GM18858 (cell line): ENCODE results near the gene CAMKK2.
"Not testable (repeated sequence)": the region's sequence is repeated elsewhere in the genome, so short reads cannot be mapped to it uniquely, and the experiment has no call there.

Experiments used
- ATAC-seq: cut with Tn5 transposase; IDR thresholded peaks from one replicate; pipeline ENCODE4 v1.9.1; 2021; ENCODE audit not compliant: unreplicated experiment

Gene CAMKK2

DNA sequence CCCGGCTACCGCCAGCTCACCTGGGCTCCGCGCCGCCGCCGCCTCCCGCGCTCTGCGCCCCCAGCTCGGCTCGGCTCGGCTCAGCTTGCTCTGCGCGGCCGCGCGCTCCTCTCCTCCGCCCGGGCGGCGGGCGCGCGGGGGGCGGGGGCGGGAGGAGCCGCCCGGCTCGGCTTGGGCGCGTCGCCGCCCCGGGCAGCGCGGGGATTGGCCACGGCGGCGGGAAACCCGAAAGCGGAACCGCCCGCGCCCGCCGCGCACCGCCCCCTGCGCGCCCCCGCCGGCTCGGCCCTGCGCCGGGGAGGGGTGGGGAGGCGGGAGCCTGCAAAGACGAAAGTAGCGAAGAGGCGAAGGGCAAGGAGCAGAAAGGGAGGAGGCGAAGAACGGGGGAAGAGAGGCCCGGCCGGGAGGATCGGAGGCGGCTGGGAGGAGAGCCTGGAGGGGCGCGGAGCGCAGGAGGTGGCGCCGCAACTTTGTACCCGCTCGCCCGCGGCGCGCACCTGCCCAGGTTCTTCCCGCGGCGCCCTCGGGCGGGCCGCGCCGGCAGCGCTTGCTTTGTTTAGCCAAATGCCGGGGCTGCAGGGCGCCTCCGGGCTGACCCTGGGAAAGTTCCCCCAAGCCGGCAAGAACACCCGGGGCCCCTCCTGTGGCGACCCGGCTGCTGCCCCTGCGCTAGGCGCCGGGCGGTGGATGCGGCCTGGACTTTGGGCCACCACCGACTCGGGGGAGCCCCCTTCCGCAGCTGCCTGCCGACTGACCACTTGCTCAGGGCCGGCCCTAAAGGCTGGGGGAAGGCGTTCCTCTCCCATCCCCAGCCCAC lies at the start of gene CAMKK2:
TSS of gene CAMKK2 (minus strand) at position 92 of the 817 bp plus-strand sequence. CDS start 22,183 bp downstream, outside the sequence.
- peak; percentile 52 for ATAC-seq

DNA sequence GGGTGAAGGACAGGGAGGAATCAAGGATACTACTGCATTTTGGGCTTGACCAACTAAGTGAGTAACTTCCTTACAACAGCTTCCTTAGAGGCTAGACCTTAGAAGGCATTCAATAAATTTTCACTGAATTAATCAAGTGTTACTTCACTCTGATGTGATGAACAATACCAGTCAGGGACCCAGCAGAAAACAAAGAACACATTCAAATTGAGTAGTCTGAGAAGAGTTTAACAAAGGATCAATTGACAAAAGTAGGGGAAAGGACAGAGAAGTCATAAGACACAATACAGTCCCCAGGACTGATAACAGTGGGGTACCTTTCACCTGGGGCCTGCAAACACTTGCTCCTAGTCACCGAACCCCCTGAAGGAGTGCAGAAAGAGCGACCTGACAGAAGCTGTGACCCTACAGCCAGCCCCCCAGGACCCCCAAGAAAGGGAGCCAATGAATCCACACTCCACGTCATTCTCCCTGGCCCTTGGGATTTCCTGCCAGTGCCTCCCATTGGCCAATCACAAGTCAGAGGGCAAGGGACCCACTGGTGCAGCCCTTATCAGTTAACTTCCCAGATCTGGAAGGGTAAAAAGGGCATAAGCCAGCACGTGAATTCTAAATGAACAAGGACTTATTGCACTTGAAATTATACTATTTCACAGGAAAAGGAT lies 48.8 kb upstream of the CAMKK2 start:
- ATAC-seq, result no peak

DNA sequence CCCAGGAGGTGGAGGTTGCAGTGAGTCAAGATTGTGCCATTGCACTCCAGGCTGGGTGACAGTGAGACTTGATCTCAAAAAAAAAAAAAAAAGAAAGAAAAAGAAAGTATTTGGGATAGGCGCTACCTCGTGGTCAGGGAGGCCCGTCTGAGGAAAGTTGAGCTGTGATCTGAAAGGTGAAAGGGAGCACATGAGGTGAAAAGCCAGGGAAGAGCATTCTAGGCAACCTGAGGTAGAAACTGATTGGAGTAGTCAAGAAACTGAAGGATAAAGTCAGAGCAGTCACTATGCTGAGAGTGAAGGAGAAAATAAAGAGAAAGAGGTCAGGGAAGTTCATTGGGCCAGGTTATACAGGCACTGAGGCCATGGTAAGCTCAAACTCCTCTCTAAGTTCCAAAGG lies 48.0 kb upstream of the CAMKK2 start:
- no peak for ATAC-seq

DNA sequence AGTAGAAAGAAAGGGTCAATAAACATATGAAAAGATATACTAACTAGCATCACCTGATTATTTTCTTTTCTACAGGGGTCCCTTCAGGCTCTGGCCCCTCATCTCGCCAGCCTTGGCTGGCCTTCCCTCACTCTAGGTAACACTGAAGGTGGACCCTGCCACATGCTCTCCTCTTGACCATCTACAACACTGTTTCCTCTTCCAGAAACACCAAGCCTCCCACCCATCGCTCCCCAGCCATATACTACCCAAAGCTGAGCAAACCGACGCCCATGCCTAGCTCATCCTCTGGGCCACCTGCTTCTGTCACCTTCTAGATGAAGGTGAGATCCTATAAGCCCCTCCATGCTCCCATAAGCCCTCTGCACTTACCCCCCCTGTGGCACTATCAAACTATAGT lies 40.9 kb upstream of the CAMKK2 start:
- no peak for ATAC-seq

DNA sequence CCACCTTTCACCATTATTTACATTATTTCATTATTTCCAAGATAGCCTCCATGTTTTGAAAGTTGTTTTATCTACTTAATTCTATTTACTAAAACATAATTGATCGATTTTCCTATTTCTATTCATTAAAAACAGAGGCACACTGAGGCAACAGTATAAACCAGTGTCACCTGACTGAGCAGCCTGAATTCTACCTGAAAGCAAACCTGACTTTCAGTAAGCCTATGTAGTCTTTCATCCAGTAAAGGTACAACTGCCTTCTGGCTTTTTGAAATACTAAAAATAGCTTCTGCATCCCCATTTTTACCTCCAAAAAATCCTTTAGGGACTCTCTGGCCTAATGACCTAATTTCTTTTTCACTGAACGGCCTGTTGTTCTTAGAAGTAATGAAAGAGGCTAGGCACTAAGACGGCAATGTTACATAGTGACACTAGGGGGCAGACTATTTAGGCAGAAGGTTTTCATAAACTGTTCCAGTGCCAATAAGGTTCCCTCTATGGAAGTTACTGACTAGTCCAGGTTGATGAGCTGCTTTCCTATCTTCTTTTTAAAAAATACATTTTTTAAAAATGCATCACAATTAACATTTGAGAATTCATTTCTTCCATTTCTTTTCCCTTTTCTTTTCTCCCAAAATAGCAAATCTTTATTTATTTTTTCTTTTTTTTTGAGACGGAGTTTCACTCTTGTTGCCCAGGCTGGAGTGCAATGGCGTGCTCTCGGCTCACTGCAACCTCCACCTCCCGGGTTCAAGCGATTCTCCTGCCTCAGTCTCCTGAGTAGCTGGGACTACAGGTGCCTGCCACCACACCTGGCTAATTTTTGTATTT lies 38.2 kb upstream of the CAMKK2 start:
- no peak for ATAC-seq

DNA sequence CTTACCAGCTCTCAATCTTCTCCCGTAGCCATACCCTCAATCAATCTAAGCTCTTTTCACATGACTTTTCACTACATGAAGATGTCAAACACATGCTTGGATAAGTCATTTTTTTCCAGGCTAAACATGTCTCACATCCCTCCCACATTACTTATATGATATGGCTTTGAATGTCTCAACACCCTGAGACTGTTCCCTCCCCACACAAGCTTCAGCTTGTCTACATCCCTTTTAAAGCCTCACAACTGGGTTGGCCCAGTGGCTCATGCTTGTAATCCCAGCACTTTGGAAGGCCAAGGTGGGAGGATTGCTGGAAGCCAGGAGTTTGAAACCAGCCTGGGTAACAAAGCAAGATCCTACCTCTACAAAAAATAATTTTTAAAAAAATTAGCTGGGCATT lies 37.2 kb upstream of the CAMKK2 start:
- no peak for ATAC-seq

DNA sequence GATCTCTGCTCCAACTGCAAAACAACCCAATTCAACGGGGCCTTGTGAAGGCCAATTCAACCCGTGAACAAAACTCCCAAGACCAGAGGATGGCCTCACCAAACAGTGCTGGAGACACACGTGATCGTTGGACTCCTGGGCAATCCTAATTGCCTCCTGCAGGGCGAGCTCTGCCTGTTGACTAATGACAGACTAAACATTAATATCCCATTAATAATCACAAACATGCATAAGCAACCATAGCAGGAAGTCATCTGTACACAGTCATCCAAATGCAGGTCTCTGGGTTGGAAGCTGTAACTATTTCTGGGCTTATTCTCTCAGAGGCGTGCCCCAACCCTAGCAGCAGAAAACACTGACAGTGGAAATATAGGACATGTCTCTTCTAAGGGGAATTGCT lies 34.7 kb upstream of the CAMKK2 start:
- no peak for ATAC-seq

DNA sequence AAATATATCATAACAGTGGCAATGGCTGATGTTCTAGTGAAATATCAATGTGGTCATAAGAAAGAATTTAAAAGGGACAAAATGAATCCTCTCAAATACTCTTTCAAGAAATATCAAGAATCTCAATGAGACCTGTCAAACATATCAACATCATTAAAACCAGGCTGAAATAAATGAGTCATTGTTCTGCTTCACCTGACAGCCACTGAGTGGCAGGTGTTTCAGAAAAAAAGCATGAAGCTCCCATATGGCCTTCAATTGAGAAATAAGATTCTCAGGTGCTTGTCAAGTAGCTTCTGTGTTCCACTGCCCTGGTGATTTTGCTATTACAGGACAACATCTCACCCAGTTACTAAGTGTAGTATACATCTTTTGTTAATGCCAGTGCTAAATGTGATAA lies 34.2 kb upstream of the CAMKK2 start:
- no peak for ATAC-seq

DNA sequence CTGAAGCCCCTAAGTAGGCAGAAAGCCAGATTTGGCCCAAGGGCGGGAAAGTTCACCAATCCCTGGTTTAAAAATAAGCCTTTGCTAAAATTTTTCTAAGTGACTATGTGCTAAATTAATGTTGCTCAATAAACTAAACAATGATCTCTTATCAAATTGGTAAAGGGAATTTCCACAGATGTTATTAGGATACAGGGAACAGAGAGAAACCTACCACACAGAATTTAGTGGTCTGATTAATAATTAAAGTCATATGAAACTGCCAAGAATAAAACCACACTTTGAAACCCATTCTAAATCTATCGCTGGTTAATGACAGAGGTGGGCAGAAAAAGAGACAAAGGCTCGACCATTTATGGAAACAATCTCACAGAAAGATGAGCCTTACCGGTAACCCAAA lies 33.7 kb upstream of the CAMKK2 start:
- ATAC-seq, result no peak

DNA sequence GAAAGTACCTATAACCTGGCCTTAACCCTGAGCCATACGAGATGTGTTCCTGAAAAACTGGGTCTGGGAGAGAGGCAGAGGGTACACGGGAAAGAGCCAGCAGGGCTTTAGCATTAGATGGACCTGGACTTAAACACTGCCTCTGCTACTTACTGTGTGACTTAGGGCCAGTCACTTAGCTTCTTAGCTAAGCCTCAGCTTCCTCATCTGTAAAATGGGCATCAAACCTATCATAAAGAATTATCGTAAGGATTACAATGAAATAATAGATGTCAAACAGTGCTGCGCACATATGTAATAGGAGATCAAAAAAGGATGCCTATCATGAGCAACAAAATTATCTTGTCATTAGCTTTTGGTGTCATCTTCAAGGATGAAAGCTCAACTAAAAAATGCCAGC lies 32.1 kb upstream of the CAMKK2 start:
- ATAC-seq, result no peak

DNA sequence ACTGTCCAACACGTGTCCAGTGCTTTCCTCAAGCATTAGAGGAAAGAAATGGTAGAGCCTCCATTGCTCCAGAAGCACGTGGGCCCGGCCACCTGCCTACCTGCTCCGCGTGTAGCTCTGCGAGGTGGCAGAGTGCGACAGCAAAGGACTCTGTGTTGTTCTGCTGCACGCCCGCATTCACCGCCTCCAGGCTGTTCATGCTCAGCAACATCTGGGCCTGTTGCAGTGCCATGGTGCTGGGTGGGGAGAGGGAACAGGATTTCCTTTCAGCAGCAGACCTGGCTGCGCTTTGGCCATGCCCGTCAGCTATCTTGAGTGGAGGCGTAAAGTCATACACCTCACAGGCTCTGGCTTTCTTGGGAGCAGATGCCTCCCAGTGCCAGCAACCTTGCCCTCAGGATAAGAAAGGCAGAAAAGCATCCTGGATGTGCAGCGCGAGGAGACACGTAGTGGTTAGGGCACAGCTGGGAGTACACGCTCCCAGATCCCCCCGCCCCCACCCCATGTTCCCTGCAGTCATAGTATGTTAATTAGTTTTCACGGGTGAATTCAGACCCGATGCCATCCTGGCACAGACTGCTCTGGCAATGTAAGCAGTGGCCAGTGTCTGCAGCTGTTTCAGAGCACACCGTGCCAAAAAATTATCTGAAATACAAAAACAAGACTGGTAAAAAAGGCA lies 30.6 kb upstream of the CAMKK2 start:
- no peak for ATAC-seq

DNA sequence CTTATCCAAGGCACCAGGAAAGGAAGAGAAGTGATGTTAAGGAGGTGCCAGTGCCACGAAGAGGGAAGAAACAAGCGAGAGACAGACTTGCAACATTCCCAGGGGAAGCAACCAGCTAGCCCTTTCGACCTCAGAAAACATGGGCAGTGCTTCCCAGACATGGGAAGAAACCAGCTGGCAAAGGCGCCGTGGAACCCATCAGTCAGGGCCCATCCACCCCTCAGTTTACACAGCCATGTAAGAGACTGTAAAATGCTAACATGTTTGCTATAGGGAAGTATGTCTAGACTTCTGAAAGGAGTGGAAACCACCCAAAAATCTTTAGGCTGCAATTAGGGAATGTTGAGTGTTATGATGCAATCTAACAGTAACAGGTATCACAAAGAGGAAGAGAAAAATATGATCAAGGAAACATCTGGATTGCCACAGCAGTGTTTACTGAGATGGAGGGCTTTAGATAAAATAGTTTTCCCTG lies 29.4 kb upstream of the CAMKK2 start:
- no peak for ATAC-seq

DNA sequence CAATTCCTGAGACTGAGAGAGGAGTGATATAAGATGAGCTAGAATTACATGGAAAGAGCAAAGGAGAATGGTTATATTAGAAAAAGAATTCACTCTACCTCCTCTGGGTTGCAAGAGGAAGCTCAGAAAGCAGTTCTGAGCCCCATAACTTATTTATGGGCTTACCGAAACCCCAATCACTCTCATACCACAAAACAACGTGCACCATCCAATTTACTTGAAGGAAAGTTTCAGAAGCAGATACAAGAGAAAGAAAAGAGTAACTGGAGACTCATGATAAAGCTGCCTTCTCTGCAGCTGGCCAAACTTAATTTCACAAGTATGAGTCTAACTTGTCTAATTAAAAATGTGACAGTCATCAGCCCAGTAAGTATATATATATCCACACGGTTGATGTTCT lies 27.4 kb upstream of the CAMKK2 start:
- ATAC-seq, result no peak

DNA sequence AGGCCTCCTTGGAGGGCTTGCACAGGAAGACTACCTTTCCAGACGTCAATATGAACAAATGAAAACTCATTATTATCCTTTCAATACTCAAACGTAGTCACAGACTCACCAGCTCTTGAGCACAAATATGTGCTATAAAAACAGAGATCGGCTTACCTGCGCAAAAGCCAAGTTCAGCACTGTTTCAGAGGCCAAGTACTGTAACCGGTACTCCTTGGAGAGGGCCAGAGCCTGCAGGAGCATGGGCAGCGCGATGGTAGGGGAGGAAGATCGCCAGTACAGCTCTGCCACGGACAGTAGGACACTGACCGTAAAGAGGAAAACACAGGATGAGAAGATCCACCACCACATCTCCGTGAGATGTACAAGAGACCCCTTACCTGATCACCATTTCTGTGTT lies 21.6 kb upstream of the CAMKK2 start:
- no peak for ATAC-seq

DNA sequence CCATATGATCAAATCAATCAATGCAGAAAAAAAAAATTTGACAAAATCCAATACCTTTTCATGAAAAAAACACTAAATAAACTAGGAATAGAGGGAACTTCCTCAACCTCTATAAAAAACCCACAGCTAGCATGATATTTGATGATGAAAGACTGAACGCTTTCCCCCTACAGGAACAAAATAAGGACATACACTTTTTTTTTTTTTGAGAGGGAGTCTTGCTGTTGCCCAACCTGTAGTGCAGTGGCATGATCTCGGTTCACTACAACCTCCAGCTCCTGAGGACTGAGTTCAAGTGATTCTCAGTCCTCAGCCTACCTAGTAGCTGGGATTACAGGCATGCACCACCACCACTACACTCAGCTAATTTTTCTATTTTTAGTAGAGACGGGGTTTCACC lies 17.9 kb upstream of the CAMKK2 start:
- no peak for ATAC-seq

DNA sequence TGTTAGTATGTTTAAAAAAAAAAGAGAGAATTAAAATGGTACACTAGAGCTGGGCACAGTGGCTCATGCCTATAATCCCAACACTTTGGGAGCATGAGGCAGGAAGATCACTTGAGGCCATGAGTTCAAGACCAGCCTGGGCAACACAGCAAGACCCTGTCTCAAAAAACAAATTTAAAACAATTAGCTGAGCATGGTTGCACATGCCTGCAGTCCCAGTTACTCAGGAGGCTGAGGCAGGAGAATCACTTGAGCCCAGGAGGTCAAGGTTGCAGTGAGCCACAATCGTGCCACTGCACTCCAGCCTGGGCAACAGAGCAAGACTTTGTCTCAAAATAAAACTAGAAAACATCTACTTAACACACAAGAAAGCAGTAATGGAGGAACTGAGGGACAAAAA lies 13.7 kb upstream of the CAMKK2 start:
- ATAC-seq, result not testable (repeated sequence)

DNA sequence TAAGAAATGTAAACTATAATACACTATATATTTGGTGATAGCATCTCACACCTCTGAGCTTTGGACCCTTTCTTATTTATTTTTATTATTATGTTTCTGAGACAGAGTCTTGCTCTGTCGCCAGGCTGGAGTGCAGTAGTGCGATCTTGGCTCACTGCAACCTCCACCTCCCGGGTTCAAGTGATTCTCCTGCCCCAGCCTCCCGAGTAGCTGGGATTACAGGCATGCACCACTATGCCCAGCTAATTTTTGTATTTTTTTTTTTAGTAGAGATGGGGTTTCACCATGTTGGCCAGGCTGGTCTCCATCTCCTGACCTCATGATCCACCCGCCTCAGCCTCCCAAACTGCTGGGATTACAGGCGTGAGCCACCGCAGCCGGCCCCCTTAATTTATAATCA lies 10.9 kb upstream of the CAMKK2 start:
- not testable (repeated sequence) for ATAC-seq

DNA sequence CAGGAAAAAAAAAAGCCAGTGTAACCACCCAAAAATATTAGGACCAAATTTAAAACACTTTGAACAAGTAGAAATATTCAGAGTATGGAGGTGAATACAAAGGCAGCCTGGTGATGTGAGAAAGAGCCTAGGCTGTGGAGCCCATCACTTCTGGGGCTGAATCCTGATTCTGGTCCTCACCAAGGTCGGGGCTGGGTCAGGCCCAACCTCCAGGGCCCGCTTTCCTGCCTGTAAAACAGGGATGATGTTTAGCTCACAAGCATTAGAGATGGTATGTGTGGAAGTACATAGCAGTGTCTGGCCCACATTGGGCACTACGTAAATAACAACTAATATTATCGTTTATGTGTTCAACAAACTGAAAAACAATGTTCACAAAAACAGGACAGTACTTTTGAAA lies 7.8 kb upstream of the CAMKK2 start:
- no peak for ATAC-seq

DNA sequence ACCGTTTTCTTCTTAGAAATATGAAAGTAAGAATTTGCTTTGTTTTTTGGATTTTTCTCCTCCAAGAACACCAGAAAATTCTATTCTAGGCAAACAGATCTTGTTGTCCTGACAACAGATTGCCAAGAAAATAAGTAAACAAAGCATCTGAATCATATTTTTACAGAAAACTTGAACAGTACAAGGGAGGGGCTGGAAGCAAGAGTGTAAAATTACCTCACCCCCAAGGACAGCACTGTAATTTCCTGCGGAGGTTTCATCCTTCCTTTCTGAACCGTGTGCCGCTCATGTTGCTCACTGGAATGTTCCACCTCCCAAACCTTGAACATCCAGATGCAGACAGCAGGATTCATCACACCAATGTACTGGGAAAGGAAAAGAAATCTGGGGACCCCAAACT lies 5.4 kb upstream of the CAMKK2 start:
- no peak for ATAC-seq

DNA sequence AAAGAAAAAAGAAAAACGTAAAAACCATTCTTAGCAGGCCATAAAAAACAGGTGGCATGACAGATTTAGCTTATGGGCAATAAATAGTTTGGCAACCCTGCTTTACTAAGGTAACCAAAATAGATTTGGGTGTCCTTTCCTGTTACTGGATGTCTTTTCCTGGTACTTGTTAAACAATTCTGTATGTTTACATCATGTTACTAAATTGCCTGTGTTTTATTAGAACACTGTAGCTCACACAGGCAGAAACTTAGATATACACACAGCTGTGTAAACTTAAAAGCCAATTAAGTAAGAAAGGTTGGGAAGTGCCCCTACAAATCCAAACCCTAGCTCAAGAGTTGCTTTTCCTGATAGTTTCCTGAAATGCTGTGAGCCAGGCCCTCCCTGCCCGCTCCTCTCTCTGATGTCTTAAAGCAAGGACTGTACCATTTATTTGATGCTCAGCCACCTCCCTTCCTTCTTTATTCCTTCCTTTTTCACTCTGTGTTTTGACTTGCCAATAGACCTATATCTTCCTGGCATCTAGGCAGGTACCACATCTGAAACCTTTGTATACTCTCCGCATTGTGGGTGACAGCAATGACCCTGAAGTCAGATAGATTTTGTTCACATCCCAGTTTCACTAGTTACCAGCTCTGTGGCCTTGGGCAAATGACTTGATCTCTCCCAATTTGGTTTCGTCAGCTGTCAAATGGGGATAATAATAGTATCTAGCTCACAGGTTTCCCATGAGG lies 3.7 kb upstream of the CAMKK2 start:
- ATAC-seq, result no peak
